ENCODE data around the gene SP4.

The SP4 gene

DNA sequence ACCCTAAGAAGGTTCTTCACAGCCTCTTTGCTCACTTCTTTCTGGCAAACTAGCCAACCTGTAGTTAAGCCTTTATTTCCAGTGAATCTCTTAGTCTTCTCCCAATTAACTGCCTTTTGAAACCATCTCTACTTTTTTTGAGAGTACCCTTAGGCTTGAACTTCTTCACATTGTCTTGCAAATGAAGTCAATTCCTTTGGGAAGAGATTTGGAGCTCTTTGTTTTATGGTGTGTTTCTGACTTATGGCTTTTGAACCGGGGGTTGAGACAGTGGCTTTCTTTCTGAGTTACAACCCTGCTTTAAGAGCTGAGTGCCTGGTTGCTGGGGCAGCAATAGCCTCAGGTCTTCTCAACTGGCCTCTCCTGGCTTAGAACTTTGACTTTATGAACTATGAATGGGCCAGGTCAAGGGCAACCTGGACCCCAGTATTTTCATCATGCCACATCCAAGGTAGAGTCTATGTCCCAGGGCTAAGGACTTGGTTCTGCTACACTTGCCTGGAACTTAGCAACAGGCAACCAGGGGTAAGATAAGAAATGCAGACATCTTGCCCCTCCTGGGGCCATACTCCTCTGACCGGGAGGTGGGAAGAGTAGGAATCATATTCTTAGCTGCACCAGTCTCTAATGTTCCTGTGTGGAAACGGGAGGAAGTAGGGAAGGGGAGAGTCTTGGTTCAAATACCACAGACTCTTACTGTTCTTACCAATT, 53.0 kb downstream of the SP4 start:
- DNase-seq (ENCODE audit: low read depth): no peak
- H3K4me3 ChIP-seq (ENCODE audit: control insufficient read depth, low read depth, low read length): no peak overlapping the region
- TF ChIP-seq CTCF (IDR thresholded peaks at IDR 0.05; ENCODE audit: control insufficient read depth, insufficient read depth, low read depth, low read length, missing control alignments): no peak

GRCh38 chr7:21486511-21486910, 58.6 kb downstream of the SP4 start:
- no peak for DNase-seq (ENCODE audit: low read depth)
- H3K4me3 ChIP-seq (ENCODE audit: control insufficient read depth, low read depth, low read length): no peak overlapping the region
- TF ChIP-seq CTCF (IDR thresholded peaks at IDR 0.05; ENCODE audit: control insufficient read depth, insufficient read depth, low read depth, low read length, missing control alignments): no peak

DNA sequence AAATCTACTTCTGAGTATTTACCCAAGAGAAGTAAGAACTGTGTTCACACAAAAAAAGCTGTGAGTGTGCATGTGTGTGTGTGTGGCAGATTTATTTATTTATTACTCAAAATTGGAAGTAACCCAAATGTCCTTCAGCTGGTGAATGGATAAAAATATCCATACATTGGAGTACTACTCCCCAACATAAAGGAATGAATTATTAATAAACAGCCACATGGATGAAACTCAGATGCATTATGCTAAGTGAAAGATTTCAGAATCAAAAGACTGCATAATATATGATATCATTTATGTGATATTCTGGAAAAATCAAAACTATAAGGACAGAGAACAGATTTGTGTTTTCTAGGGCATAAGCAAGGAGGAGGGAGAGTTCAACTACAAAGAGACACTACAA, 67.8 kb downstream of the SP4 start:
- no peak for DNase-seq (ENCODE audit: low read depth)
- no peak for TF ChIP-seq CTCF (IDR thresholded peaks at IDR 0.05; ENCODE audit: control insufficient read depth, insufficient read depth, low read depth, low read length, missing control alignments)
- no peak overlapping the region for H3K4me3 ChIP-seq (ENCODE audit: control insufficient read depth, low read depth, low read length)

DNA sequence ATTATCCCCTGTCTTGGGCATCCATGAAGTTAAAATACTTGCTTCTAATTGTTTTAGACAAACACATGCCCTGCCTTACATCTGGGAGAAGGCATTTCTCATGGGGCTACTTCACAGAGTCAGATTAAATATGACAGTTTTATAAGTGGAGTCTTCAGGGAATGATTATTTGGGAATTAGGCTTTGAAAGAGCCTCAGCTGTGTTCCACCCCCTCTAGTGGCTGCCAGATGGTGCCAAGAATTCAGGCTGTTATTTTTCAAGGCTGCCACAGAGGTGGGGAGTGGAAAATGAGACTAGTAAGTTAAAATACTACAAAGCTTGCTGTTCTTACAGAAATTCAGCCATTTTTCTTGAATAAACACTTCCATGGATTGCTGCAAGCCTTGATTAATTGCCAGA, 69.2 kb downstream of the SP4 start:
- peak; percentile 51 for TF ChIP-seq CTCF (IDR thresholded peaks at IDR 0.05; ENCODE audit: control insufficient read depth, insufficient read depth, low read depth, low read length, missing control alignments)
- H3K4me3 ChIP-seq (ENCODE audit: control insufficient read depth, low read depth, low read length): no peak overlapping the region
- DNase-seq (ENCODE audit: low read depth): no peak

DNA sequence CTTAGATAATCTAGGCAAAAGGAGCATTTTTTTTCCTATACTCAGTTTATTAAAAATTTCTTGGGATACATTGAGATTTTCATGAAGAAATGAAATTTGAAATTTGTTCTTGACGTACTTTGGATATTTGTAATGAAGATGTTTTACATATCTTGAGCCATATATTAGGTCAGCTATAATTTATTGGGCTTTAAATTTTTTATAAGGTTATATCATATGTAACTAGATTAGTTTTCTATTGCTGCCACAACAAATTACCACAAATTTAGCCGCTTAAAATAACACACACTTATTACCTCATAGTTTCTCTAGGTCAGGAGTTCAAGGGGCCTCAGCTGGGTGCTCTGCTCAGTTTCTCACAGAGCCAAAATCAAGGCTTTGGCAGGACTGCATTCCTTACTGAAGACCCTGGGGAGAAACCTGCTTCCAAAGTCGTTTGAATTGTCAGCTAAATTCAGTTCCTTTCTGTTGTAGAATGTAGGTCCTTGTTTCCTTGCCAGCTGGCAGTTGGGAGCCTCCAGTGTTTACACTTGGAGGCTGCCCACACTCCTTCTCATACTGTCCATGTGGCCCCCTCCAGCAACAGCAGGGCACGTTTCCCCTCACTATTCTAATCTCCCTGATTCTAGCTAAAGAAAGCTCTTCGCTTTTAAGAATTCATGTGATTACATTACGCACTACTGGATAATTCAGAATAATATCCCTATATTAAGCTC, 72.4 kb downstream of the SP4 start:
- no peak overlapping the region for H3K4me3 ChIP-seq (ENCODE audit: control insufficient read depth, low read depth, low read length)
- no peak for DNase-seq (ENCODE audit: low read depth)
- no peak for TF ChIP-seq CTCF (IDR thresholded peaks at IDR 0.05; ENCODE audit: control insufficient read depth, insufficient read depth, low read depth, low read length, missing control alignments)

DNA sequence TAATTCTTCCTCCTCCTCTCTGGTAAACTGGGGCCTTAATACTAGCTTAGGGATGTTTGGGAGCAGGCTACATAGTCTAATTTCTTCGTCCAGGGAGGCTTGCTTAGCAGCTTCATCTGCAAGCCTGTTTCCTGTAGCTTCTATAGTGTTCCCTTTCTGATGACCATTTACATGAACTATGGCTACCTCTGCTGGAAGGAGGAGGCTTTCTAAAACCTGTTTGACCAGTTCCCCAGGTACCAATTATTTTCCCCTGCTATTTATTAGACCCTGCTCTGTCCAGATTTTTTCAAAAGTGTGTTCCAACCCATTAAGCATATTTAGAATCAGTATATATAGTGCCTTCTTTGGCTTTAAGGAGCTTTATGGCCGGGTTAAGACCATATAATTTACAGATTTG, 76.1 kb downstream of the SP4 start:
- DNase-seq (ENCODE audit: low read depth): no peak
- no peak for TF ChIP-seq CTCF (IDR thresholded peaks at IDR 0.05; ENCODE audit: control insufficient read depth, insufficient read depth, low read depth, low read length, missing control alignments)
- no peak overlapping the region for H3K4me3 ChIP-seq (ENCODE audit: control insufficient read depth, low read depth, low read length)

All from AG09309 (cell line).